Motor neuron (in vitro differentiated cells): ENCODE measurements around the gene ZNF263. TPM values are rescaled to one million over a fixed set of nuclear protein-coding genes. Genes with fewer than 3 reads are reported as not detected.

Experiments
- ATAC-seq, 8 experiments: fragments of 200-7000 bp; cut with Tn5 transposase; replicated peaks in 6 of 8; 2 replicates each; pipeline ENCODE4 v1.8.0; 2021; ENCODE audit warnings: mild to moderate bottlenecking in 8 of 8, moderate library complexity in 8 of 8
- H3K27ac ChIP-seq, 2 donors: fragments of 250-450 bp; sonication (Bioruptor Pico); 2 replicates each; pipeline ENCODE4 v1.9.0; 2021; ENCODE audit warnings: antibody characterized with exemption in 2 of 2, mild to moderate bottlenecking in 2 of 2, moderate library complexity in 1 of 2
- H3K4me1 ChIP-seq, 2 donors: fragments of 250-450 bp; sonication (Bioruptor Pico); replicated peaks in 1 of 2; 2 replicates each; pipeline ENCODE4 v1.6.1; 2021; ENCODE audit warnings: antibody characterized with exemption in 2 of 2, mild to moderate bottlenecking in 2 of 2, moderate library complexity in 1 of 2
- H3K4me3 ChIP-seq, 5 donors: fragments of 250-450 bp; sonication (Bioruptor Pico); 2 replicates each; pipeline ENCODE4 v1.9.0; 2021; ENCODE audit warnings: antibody characterized with exemption in 5 of 5, mild to moderate bottlenecking in 5 of 5, moderate library complexity in 4 of 5
- WGBS, 10 experiments: fragments of 450-650 bp; shearing (Covaris generic); methylation state at CpG; one replicate each; pipeline ENCODE4 v1.0.0; 2022; 5-methylcytosine and 5-hydroxymethylcytosine counted together
- in situ Hi-C, 9 experiments: fragments of 400-800 bp; cut with MboI; loops; one replicate each; pipeline ENCODE4 v1.15.0; 2021; ENCODE audit warnings: low sequenced_read_pairs in 9 of 9, low pct_unique_long_range_greater_than_20kb in 2 of 9; ENCODE audit not compliant: unreplicated experiment in 9 of 9
- total RNA-seq, 8 experiments: library from RNA; unstranded; fragments of 300-600 nt; gene quantifications; 2 replicates each; pipeline versions ENCODE4 v1.2.3 to v1.2.4, GENCODE V29; 2022

ZNF263 gene
- total RNA-seq, result 10 to 100 TPM; 27.4 to 47.7 (median 31.9) TPM

DNA sequence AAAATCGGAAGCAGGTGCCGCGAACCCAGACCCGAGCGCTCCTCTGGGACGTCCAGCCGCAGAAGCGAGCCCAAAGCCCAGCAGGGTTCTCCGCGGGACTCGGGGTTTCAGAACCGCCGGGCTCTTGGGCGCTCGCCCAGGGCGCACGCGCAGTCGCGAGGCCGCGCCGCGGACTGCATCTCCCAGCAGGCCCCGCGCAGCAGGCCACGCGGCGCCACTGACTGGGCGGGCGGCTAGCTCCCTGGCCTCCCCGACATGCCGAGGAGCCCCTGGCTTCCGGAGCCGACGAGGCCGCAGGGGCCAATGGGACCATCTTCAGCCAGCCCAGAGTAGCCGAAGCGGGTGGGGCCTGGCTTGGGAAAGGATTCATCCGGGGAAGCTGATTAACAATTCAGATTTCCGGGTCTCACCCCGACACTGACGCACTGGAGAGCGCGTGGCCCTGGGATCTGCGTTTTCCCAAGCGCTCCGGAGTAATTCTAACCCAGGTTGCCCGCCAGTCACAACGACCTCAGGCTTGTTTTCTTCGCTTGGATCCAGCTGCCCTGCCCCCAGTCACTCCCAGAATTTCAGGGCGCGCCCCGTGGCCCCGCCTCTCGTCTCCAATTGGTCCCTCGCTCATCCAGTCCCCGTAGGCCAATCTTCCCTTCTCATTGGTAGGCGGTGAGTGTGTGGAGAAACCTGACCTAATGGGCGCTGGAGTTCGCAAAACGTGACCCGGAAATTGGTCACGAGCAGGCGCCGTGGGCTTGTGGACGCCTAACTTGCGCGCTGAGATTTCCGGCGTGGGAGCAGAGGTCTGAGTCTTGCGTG is at the start of gene ZNF263:
TSS of gene ZNF263 (plus strand) at position 762 of the 813 bp plus-strand sequence. CDS start 328 bp downstream, outside the sequence.
- peak within 1 kb of the TSS; percentile 97 to 99 for H3K27ac ChIP-seq
- peak; percentile 83 to 90 (median 88) for ATAC-seq
- H3K4me3 ChIP-seq, result peak within 1 kb of the TSS; percentile 61 to 92 (median 82)
- WGBS, 10 experiments, result 0 to 3% (median 0%) methylated on average over 1 to 15 of the region's 72 CpGs; no CpG with 5 or more reads in 4 of the 10 experiments
- in situ Hi-C loops, result no loop called here
- H3K4me1 ChIP-seq, result peaks cover 5 to 15% of the 10 kb centered on the region in 2 donors

GRCh38 chr16:3234543-3234856 is 48.8 kb upstream of the ZNF263 start:
- H3K4me1 ChIP-seq, result peaks cover 5 to 6% of the 10 kb centered on the region in 2 donors
- peak overlapping the region; percentile 96 to 99 for H3K27ac ChIP-seq
- H3K4me3 ChIP-seq, result peak overlapping the region; percentile 78 to 99 (median 95)
- no peak for ATAC-seq
- in situ Hi-C loops, result no loop called here
- 0 to 7% (median 1%) methylated on average over 1 to 12 of the region's 18 CpGs; no CpG with 5 or more reads in 1 of the 10 experiments for WGBS, 10 experiments

- 2 to 3% (median 2%) methylated on average over 6 to 7 of the region's 59 CpGs; no CpG with 5 or more reads in 7 of the 10 experiments for WGBS, 10 experiments
- peak; percentile 96 to 99 (median 98) for ATAC-seq
- Histone ChIP-seq H3K4me1 (peaks cover 5 to 6% of the 10 kb centered on the region in 2 donors), H3K27ac (peak within 1 kb of the TSS; percentile 96 to 99), H3K4me3 (peak within 1 kb of the TSS; percentile 78 to 99 (median 95))
- in situ Hi-C loops, result no loop called here
These were observed 48.3 kb upstream of the ZNF263 start, which contains the start of gene ZNF200 for GRCh38 chr16:3234857-3235561. ZNF200 (minus strand) TSS chr16:3235158; CDS start chr16:3233755, 1,403 bp downstream.

DNA sequence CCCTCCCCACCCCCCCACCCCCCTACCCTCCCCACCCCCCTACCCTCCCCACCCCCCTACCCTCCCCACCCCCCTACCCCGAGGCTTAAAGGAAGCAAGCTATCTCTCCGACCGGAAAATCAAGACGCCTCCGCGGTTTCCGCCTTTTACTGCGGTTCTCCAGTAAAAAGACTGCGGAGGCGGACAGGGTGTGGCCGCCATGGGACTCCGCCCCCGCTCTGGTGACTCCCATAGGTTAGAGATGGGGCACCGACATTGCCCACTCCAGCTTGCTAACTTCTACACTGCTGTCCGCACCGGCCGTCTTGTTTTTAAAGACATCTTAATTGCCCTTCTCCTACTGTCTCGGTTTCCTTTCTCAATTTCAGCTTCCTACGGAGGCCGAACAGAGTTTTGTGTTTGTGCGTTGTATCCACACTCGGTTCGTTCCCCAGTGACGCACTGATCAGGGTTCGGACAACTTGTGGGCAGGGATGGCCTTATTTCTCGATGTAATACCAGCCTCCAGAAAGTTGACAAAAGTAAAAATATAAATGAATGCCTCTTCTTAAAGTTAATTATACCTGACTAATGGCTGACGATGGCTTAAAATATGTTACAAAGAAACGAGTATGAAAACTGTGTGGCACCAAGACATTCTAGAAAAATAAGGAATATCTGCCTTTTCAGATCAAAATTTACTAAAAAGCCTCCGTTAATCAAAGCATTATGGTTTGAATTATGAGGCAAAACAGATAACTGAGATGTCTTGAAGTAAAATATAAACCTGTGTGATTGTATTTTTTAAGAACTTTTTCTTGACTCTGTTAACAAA is 47.2 kb upstream of the ZNF263 start:
- ATAC-seq, result no peak
- in situ Hi-C loops, result no loop called here
- Histone ChIP-seq H3K4me3 (no peak overlapping the region), H3K27ac (no peak overlapping the region), H3K4me1 (peaks cover 5 to 6% of the 10 kb centered on the region in 2 donors)
- WGBS, 10 experiments, result 79 to 100% (median 85%) methylated on average over 1 to 23 of the region's 29 CpGs

GRCh38 chr16:3241761-3242160 is 41.5 kb upstream of the ZNF263 start:
- no peaks in the 10 kb centered on the region for H3K4me1 ChIP-seq
- no peak overlapping the region for H3K4me3 ChIP-seq
- in situ Hi-C loops, result no loop called here
- no peak overlapping the region for H3K27ac ChIP-seq
- ATAC-seq, result no peak
- WGBS, 10 experiments, result 0 to 92% (median 64%) methylated on average over 1 to 5 of the region's 5 CpGs; no CpG with 5 or more reads in 2 of the 10 experiments

DNA sequence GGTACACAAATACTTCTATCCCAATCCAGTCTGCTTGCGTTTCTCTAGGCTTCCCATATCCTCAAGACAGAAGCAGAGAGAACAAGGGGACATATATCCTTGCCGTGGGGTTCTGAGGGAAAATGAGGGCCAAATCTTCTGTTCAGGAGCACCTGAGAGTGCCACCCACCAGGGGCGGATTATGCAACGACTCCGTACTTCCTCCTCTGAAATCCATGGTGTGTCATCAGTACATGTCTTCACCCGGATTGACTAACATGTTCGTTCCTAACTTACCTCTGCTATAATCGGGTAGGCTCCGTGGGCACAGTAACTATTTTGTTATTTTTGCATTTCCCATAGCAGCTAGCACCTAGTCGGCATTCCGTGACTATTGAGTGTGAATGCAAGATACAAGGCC is 40.6 kb upstream of the ZNF263 start:
- Histone ChIP-seq H3K4me3 (no peak overlapping the region), H3K4me1 (no peaks in the 10 kb centered on the region), H3K27ac (no peak overlapping the region)
- in situ Hi-C loops, result no loop called here
- ATAC-seq, result no peak
- WGBS, 10 experiments, result 41 to 86% (median 77%) methylated on average over 4 to 10 of the region's 11 CpGs; no CpG with 5 or more reads in 1 of the 10 experiments

DNA sequence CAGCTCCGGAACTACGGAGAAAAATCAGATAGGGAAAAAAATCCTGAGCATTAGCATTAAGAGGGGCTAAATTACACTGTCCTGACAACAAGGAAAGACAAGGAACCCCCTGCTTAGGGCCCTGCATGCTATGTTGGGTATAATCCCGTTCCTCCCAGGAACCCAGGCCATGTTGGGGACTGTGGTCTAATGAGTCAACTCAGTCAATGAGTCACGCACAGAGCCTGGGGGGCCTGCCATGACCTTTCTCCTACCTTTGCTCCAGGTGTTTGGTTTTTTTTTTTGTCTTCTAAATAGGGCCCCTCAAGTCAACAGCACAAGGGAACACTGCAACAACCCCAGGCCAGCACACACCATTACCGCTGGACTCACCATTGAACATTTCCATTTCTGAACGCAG is 39.4 kb upstream of the ZNF263 start:
- in situ Hi-C loops, result no loop called here
- ATAC-seq, result no peak
- Histone ChIP-seq H3K4me3 (no peak overlapping the region), H3K27ac (no peak overlapping the region), H3K4me1 (no peaks in the 10 kb centered on the region)
- 0 to 92% (median 54%) methylated on average over 1 to 6 of the region's 6 CpGs; no CpG with 5 or more reads in 2 of the 10 experiments for WGBS, 10 experiments

- in situ Hi-C loops, result no loop called here
- no peak for ATAC-seq
- Histone ChIP-seq H3K27ac (no peak overlapping the region), H3K4me1 (no peaks in the 10 kb centered on the region), H3K4me3 (no peak overlapping the region)
- 33 to 90% (median 65%) methylated on average over 3 to 7 of the region's 7 CpGs; no CpG with 5 or more reads in 2 of the 10 experiments for WGBS, 10 experiments
These were observed 37.3 kb upstream of the ZNF263 start for GRCh38 chr16:3246002-3246401.

DNA sequence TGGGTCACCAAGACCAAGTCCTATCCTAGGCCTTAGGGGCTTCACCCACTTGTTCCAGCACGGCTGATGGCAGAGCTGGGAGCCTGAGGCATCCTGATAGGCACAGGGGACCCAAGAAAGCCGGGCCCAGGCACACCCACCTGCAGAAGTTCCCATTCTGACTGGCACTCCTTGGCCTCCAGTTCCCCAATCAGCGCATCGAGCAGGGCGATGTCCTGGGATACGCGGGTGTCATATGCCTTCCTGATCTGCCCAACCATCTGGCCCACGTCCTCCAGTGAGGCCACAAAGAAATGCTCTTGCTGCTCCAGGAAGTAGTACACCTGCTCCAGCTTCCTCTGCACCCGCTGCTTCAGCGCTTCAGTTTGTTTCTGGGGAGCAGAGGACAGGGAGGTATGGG is 36.4 kb upstream of the ZNF263 start:
- no peak for ATAC-seq
- no peak overlapping the region for H3K27ac ChIP-seq
- H3K4me1 ChIP-seq, result no peaks in the 10 kb centered on the region
- WGBS, 10 experiments, result 83 to 100% (median 95%) methylated on average over 1 to 7 of the region's 10 CpGs; no CpG with 5 or more reads in 6 of the 10 experiments
- in situ Hi-C loops, result no loop called here
- H3K4me3 ChIP-seq, result no peak overlapping the region

GRCh38 chr16:3248596-3248995 is 34.7 kb upstream of the ZNF263 start:
- Histone ChIP-seq H3K4me3 (no peak overlapping the region), H3K27ac (no peak overlapping the region), H3K4me1 (no peaks in the 10 kb centered on the region)
- no peak for ATAC-seq
- 33 to 100% (median 60%) methylated on average over 1 to 3 of the region's 5 CpGs; no CpG with 5 or more reads in 5 of the 10 experiments for WGBS, 10 experiments
- in situ Hi-C loops, result no loop called here

GRCh38 chr16:3249020-3249419 is 34.3 kb upstream of the ZNF263 start:
- Histone ChIP-seq H3K4me1 (no peaks in the 10 kb centered on the region), H3K27ac (no peak overlapping the region), H3K4me3 (no peak overlapping the region)
- WGBS, 10 experiments, result 14 to 80% (median 35%) methylated on average over 1 of the region's 1 CpG; no CpG with 5 or more reads in 6 of the 10 experiments
- in situ Hi-C loops, result no loop called here
- ATAC-seq, result no peak

GRCh38 chr16:3249451-3249850 is 33.8 kb upstream of the ZNF263 start:
- 20 to 59% methylated on average over 1 to 4 of the region's 14 CpGs; no CpG with 5 or more reads in 8 of the 10 experiments for WGBS, 10 experiments
- ATAC-seq, result no peak
- Histone ChIP-seq H3K4me1 (no peaks in the 10 kb centered on the region), H3K4me3 (no peak overlapping the region), H3K27ac (no peak overlapping the region)
- in situ Hi-C loops, result no loop called here
